NCI-H2196 (cell line): ENCODE results near the gene TMC7.

Source experiments
- DNase-seq: peaks from one replicate; lab custom pipeline; 2025; ENCODE audit not compliant: unreplicated experiment; lab: John Stamatoyannopoulos, UW

Gene TMC7

DNA sequence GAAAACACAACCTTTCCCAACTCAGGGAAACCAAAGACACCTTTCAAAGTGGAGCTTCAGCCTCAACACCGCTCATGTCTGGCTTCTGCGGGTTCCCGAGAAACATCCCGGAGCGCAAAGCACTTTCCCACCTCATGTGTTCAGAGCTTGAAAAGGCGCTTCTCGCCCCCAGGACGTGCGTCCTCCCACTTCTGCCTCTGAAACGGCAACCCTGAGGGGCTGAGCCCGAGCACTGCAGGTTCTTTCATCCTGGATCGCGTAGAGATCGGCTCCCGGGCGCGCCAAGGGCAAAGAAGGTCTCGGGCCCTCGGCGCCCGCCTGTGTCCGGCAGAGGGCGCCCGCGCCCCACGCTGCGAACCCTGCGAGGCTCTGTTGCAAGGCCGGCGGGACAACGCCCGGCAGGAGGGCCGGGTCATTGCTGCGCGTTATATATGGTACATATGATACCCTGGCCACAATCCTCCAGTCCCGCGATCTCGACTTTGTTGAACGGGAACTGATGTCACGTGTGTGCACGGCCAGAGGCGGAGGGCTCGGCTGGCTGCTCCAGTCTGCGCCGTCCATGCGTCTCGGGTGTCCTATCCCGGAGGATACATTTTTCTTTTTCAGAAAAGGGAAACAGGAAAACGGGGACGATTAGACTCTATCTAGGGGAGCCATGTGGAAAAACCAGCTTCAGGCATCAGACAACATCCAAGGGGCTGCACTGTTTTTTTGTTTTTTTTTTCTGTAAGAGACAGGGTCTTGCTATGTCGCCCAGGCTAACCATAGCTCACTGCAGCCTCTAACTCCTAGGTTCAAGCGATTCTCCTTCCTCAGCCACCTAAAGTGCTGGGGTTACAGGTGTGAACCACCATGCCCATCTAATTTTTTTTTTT, 102.8 kb downstream of the TMC7 start:
- DNase-seq: peak; percentile 96

DNA sequence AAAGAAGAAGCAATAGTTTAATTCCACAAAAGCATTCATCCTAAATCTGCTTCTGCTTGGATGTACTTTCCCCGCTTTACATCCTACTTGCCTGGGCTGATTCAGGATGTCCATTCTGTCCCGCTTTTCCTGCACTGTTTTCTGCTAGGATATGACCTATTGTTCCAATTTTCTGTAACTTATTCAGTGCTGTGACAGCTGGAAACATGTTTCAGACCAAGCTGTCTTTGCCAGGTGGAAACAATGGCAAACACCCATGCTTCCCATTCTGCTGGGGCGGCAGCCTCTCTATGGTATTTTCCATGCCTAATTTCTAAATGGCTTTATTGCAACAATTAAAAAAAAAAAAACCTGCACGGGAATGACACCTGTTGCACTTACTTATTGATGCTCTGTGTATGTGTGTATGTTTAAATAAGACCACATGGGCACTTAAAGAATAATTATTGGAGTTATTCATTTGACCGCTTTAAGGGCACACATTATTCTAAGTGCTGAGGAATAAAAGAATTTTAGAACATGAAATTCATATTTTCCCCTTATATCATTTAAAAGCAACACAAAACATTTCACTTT, 104.7 kb downstream of the TMC7 start:
- DNase-seq: no peak

DNA sequence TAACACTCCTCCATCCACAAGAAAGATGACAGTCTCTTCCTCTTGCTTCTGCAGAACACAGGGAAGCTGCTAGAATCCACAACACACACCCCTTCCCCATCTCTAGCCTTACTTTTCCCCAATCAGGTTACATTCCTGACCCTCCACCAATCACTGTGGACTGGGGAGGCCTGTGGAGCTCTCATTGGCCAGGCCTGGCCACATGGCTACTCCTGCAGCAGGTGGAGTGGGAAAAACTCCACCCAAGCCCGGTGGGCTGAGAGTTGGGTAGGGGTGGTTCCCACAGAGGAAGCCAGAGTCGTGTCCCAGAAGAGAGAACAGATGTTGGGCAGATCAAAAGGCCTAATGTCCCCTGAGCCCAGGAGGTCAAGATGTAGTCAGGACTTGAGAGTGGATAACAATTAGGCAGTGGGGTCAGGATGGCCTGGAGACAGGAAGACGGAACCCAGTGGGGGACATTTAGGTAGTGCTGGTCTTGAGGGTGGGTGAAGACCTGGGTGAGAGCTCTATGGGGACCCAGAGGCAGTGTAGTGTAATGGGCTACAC, 105.7 kb downstream of the TMC7 start:
- no peak for DNase-seq

DNA sequence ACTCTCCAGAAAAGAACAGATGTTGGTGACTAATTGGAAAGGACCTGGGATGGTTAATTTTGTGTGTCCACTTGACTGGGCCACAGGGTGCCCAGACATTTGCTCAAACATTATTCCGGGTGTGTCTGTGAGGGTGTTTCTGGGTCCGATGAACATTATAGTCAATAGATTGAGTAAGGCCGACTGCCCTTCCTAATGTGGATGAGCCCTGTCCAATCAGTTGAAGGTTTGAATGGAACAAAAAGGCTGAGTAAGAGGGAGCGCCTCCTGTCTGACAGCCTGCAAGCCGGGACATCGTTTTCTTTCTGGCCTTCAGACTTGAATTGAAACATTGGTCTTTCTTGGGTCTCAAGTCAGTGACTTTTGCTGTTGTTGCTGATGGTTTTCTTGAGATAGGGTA, 107.2 kb downstream of the TMC7 start:
- no peak for DNase-seq

DNA sequence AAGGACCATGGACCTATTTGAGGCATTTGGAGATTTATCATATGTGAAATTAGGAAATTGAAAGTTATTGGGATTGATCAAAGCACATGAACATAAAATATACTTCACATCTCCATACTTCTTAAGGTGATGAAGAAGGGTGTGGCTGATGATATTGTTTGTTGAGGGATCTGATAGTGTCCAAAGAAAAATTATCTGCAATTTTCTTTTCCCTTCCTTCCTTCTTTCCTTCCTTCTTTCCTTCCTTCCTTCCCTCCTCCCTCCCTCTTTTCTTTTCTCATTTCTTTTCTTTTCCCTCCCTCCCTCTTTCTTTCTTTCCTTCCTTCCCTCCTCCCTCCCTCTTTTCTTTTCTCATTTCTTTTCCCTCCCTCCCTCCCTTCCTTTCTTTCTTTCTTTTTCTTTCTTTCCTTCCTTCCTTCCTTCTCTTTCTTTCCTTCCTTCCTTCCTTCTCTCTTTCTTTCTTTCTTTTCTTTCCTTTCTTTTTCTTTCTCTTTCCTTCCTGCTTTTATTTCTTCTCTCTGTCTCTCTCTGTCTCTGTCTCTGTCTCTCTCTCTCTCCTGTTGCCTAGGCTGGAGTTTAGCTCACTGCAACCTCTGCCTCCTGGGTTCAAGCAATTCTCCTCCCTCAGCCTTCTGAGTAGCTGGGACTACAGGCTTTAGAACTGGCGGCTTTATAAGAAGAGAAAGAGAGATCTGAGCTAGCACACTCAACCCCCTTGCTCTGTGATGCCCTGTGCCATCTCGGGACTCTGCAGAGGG, 109.1 kb downstream of the TMC7 start:
- DNase-seq: no peak

DNA sequence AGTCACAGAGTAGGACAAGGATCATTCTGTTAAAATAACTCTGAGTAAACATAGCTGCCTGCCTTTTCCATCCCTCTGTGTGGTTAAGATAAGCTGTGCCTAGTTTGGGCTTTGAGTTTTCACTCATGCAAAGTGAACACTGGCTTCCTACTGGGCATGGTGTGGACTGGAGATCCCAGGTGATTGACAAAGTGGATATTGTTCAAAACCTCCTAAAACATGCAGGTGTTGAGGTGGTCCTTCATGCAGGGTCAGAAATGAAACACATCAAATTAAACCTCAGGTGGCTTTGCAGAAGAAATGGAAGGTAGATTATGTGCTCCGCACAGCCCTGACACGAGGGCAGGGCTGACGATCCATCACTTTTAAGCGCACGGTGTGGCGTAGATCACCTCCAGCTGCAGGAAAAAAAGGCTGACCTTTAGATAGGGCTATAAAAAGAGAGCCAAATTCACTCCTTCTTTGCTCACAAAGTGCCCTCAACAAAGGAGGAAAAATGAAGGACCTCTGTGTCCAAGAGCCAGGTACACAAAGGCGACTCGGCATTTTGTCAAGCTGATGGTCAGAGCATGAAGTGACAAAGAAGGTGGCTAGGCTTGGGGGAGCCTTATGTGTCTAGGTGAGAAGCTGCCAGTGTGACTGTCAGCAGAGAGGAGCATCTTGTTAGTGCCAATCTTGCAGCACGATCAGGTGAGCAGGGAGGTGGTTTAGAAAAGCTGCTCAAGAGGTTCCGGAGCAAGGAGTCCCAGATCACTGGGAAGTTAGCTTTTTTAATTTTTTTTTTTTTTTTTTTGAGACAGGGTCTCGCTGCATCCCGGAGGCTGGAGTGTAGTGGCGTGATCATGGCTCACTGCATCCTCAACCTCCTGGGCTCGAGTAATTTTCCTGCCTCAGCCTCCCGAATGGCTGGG, 110.2 kb downstream of the TMC7 start:
- no peak for DNase-seq

DNA sequence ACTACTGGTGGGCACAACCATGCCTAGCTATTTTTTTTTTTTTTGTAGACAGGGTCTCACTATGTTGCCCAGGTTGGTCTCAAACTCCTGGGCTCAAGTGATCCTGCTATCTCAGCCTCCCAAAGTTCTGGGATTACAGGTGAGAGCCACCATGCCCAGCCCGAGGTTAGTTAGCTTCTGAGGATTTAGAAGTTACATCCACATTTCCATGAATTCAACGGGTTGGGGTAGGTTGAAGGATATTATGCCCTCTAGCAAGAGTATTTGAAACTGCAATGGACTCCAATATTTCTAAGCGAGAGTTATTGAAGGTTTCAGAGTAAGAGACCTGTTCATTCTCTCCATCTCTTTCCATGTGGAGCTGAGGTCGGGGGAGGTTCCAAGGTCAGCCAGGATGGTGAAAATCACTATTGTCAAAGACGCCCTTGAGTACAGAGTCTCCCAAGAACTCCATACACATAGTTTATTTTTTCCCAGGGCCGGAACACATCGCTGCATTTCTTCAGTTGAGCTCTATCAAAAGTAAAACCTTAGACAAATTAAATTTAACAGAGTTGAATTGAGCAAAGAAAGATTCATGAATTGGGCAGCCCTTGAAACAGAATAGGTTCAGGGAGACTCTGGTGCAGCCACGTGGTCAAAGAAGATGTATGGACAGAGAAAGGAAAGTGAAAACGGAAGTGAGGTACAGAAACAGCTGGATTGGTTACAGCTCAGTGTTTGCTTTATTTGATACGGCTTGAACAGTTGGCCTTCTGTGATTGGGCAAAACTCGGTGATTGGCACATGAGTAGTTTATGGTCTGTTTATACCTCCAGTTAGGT, 111.0 kb downstream of the TMC7 start:
- no peak for DNase-seq

DNA sequence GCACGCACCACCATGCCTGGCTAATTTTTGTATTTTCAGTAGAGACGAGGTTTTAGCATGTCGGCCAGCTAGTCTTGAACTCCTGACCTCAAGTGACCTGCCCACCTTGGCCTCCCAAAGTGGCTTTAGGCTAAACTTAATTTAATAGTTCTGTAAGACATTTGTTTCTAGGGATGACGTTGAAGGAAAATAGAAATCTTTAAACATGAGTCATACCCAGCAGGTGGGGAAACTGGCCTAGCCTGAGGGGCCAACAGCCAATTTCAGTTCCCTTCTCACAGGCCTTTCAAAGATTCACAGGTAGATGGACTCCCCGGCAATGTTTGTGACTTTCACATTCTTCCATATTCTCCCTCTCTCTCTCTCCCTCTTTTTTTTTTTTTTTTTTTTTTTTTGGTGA, 111.9 kb downstream of the TMC7 start:
- DNase-seq: no peak

DNA sequence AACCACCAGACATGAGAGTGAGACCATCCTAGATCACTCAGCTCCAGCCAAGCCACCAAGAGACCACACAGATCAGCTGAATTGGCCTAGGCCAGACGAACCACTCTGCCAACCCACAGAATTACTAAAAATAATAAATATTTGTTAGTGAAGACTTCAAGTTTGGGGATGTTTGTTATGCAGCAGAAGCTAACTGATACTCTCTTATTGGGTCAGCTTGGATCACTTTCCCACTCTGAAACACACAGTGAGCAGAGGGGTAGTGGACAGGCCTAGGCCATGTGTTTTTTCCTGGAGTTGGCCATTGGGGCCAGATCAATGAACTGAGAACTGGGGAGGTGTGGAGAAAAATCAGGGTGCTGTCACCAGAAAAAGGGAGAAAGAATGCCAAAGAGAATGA, 114.4 kb downstream of the TMC7 start:
- DNase-seq: no peak

DNA sequence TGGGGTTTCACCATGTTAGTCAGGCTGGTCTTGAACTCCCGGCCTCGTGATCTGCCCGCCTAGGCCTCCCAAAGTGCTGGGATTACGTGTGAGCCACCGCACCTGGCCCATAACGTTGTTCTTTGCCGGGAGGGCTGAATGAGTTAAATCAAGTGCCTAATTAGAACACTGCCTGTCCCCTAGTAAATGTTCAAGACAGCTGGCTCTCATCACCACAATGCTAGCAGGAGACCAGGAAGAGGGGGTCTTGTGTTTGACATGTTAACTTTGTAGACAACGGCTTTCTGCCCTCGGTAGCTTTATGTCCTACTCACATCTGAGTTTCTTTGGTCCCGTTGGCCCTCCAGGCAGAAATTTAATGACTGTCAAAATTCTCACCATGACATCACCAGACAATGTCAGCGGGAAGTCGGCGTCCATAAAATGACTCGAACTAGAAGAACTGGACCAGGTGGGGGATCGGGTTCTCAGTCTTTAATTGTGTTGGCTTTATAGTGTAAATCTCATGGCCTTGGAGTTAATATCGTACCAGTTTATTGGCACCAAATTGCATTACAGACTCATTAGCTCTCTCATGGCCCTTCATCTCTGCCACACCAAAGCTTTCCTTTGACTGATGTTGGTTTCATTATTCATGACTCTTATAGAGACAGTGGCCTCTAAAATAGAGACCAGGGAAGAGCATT, 118.6 kb downstream of the TMC7 start:
- DNase-seq: no peak

DNA sequence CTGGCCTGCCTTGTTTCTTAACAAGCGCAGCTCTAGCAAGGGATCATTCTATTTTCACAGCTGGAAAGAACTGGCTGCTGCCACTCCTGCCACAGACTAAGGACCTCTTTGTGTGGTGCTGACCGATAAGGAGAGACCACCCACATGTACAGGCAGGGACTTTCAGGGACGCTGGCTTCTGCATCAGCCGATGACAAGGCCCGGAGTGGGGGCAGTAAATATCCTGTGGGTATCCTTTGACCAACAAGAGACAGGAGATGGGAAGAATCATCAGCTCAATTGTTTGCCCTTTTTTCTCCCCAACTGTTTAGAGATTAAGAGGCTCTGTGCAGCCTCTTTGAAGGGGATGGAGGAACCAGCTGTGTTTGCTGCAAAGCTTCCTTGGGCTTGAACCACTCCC, 120.9 kb downstream of the TMC7 start:
- DNase-seq: no peak

DNA sequence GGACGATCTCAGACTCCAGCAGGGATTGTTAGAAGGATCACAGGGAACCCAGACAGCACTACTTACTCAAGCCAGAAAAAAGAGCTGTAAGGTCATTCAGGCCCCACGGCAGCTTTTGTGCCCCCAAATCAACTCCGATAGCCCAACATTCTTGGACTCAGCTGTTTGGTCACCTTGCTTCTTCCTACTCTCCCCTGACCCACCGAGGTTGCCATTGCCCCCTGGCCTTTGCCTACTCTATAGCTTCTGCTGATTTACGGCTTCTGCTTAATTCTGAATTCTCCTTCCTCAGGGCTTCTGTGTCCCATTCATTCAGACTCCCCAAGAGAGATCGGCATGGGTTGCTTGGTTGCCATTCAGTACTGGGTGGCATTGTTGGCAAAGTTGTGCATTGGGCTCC, 121.4 kb downstream of the TMC7 start:
- DNase-seq: no peak

DNA sequence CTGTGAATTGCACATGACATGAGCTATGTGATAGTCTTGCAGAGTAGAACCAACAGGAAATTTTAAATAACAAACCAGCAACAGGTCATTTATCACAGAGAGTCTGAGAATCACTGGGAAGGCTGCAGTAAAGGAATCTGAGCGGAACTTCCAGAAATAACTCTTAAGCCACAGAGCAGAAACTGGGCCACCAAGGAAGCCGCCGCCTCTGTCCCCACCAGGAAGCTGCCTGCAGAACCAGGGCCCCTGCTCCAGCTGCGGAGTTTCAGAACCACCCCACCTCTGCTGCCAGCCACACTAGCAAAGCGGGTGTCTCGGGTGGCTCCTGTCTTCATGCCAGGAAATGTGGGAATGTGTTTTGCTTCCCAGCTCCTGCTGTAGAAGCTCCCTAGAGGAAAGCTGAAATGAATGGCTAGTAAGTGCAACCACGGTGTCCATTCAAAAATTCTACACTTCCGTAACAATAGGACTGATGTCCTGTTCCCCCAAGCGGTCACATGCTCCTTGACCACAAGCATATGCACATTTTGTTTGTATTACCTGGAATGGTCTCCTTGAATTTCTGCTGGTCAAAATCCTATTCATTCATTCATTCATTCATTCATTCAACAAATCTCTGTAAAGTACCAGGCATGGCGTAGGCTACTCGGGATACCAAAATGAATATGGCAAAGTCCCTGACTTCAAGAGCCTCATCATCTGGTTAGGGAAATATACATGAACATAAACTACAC, 122.3 kb downstream of the TMC7 start:
- DNase-seq: no peak

DNA sequence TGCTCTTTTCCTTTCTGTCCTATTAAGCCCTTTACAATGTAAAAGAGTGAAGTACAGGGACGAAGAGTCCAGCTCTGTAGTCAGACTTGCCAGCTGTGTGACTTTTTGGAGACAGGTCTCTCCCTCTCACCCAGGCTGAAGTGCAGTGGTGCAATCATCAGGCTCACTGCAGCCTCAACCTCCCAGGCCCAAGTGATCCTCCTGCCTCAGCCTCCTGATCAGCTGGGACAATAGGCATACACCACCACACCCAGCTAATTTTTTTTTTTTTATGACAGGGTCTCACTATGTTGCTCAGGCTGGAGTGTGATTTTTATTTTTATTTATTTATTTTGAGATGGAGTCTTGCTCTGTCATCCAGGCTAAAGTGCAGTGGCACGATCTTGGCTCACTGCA, 122.9 kb downstream of the TMC7 start:
- DNase-seq: no peak

DNA sequence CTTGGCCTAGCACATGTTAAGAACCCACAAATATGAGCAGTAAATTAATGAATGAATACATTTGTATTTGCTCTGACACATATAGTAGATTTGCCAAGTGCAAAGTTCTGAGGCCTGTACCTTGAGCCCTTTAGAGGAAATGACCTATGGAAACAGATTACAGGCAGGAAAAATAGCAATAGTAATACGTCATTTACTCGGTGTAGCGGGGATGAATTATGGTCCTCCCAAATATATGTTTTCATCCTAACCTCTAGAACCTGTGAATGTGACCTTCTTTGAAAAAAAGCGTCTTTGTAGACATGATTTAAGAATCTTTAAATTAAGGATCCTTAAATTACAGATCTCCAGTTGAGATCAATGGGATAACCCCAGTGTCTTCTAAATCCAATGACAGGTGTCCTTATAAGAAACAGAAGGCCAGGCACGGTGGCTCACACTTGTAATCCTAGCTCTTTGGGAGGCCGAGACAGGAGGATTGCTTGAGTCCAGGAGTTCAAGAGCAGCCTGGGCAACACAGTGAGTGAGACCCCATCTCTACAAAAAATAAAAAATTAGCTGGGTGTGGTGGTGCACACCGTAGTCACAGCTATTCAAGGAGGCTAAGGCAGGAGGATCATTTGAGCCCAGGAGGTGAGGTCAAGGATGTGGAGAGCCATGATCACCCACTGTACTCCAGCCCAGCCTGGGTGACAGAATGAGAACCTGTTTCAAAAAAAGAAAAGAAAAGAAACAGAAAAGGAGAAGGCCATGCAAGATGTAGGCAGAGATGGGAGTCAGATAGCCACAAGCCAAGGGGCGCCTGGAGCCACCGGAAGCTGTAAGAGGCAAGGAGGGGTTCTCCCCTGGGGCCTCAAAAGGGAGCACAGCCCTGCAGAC, 124.9 kb downstream of the TMC7 start:
- DNase-seq: no peak

DNA sequence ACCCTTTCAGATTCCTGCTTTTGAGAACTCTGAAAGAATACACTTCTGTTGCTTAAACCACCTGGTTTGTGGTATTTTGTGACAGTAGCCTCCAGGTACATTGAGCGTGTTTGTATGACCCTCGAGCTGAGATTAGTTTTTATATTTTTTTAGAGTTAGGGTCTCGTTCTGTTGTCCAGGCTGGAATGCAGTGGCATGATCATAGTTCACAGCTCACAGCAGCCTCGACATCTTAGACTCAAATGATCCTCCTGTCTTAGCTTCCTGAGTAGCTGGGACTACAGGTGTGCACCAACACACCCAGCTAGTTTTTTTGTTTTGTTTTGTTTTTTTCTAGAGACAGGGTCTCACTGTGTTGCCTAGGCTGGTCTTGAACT, 125.5 kb downstream of the TMC7 start:
- no peak for DNase-seq

DNA sequence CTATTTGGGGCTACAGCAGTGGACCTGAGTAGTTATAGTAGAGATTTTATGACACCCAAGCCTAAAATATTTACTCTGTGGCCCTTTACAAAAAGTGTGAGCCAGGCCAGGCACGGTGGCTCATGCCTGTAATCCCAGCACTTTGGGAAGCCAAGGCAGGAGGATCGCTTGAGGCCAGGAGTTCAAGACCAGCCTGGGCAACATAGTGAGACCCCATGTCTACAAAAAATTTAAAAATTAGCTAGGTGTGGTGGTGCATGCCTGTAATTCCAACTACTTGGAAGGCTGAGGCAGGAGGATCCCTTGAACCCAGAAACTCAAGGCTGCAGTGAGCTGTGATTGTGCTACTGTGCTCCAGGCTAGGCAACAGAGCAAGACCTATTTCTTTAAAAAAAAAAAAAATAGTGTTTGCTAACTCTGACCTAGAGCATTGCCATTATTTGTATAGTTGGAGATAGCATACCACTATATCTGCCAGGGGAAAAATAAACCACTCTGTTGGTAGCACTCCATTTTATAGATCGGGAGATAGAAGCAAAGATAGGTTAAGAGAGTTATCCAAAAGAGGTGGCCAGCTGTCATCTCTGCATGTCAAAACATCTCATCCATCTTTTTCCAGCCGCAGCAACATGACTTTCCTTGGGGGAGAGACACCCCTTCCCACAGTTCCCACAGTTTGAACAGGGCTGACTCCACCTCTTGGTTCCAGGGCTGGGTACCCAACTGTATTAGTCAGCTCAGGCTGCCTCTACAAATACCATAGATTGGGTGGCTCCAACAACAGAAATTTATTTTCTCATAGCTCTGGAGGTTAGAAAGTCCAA, 127.0 kb downstream of the TMC7 start:
- no peak for DNase-seq
